22Rv1 (cell line): ENCODE measurements around the gene MDK.

ENCODE experiments used
- CTCF ChIP-seq: fragments of 450-650 bp; IDR thresholded peaks from 2 replicates; pipeline ENCODE4 v1.5.1; 2017; ENCODE audit warnings: mild to moderate bottlenecking
- ZFX ChIP-seq: fragments of 450-650 bp; IDR thresholded peaks from 2 replicates; pipeline ENCODE4 v1.6.1; 2017; ENCODE audit warnings: antibody characterized with exemption, borderline replicate concordance

GRCh38 chr11:46343520-46343919 is 37.9 kb upstream of the MDK start:
- TF ChIP-seq CTCF (no peak), ZFX (no peak)
